ENCODE measurements around the gene LAX1. TPM values are rescaled to one million over a fixed set of nuclear protein-coding genes. Genes with fewer than 3 reads are reported as not detected.
A peak's percentile ranks its signal among the peaks of the same experiment; 100 is the strongest.
"Not testable (repeated sequence)": the region's sequence is repeated elsewhere in the genome, so short reads cannot be mapped to it uniquely, and the experiment has no call there.

The LAX1 gene
- total RNA-seq, 2 donors from 2014 or later = 0.26 to 0.50 TPM

GRCh38 chr1:203764105-203765028 lies 616 bp upstream of the LAX1 start:
- ATAC-seq = no peak
- DNase-seq = no peak
- intact Hi-C loops (cut with DNase I) = no loop called here

- ATAC-seq (no peak), DNase-seq (no peak)
- intact Hi-C loops (cut with DNase I) = no loop called here
Measured at GRCh38 chr1:203768256-203768655, 3.3 kb downstream of the LAX1 start.

GRCh38 chr1:203769505-203770343 lies 4.7 kb downstream of the LAX1 start:
- intact Hi-C loops (cut with DNase I) = loop anchor here in 1 of 2 donors (10.0 kb wide), 1 partner anchor 265 kb away; no protein-coding TSS in a partner anchor
- ATAC-seq (peak; percentile 85 to 90), DNase-seq (peak; percentile 81)

GRCh38 chr1:203771901-203772301 lies 6.9 kb downstream of the LAX1 start:
- DNase-seq = no peak
- peak in 1 of 2 donors; percentile 45 for ATAC-seq
- intact Hi-C loops (cut with DNase I) = loop anchor here in 1 of 2 donors (10.0 kb wide), 1 partner anchor 267 kb away; no protein-coding TSS in a partner anchor

GRCh38 chr1:203772836-203773235 lies 7.9 kb downstream of the LAX1 start:
- intact Hi-C loops (cut with DNase I) = loop anchor here in 1 of 2 donors (10.0 kb wide), 1 partner anchor 268 kb away; no protein-coding TSS in a partner anchor
- no peak for DNase-seq
- no peak for ATAC-seq

- DNase-seq (no peak), ATAC-seq (peak; percentile 68 to 72)
- intact Hi-C loops (cut with DNase I) = loop anchor here in 1 of 2 donors (10.0 kb wide), 1 partner anchor 272 kb away; no protein-coding TSS in a partner anchor
Measured at GRCh38 chr1:203776636-203777035, 11.7 kb downstream of the LAX1 start.

- intact Hi-C loops (cut with DNase I) = loop anchor here in 1 of 2 donors (10.0 kb wide), 1 partner anchor 273 kb away; no protein-coding TSS in a partner anchor
Measured at GRCh38 chr1:203777596-203777995, 12.6 kb downstream of the LAX1 start.

GRCh38 chr1:203778146-203778545 lies 13.2 kb downstream of the LAX1 start:
- no peak for DNase-seq
- no peak for ATAC-seq
- intact Hi-C loops (cut with DNase I) = loop anchor here in 1 of 2 donors (10.0 kb wide), 1 partner anchor 273 kb away; no protein-coding TSS in a partner anchor

More at GRCh38 chr1:203777596-203777995, 12.6 kb downstream of the LAX1 start:
- DNase-seq (no peak), ATAC-seq (no peak)

- intact Hi-C loops (cut with DNase I) = loop anchor here in 1 of 2 donors (10.0 kb wide), 1 partner anchor 274 kb away; no protein-coding TSS in a partner anchor
- ATAC-seq (no peak), DNase-seq (no peak)
Measured at GRCh38 chr1:203778789-203779188, 13.8 kb downstream of the LAX1 start.

- intact Hi-C loops (cut with DNase I) = no loop called here
- no peak for DNase-seq
- no peak for ATAC-seq
Measured at GRCh38 chr1:203781962-203782361, 17.0 kb downstream of the LAX1 start.

GRCh38 chr1:203789966-203790365 lies 25.0 kb downstream of the LAX1 start:
- ATAC-seq (no peak), DNase-seq (no peak)
- intact Hi-C loops (cut with DNase I) = no loop called here

- intact Hi-C loops (cut with DNase I) = no loop called here
- ATAC-seq (no peak), DNase-seq (no peak)
Measured at GRCh38 chr1:203791498-203791897, 26.5 kb downstream of the LAX1 start.

GRCh38 chr1:203792486-203792885 lies 27.5 kb downstream of the LAX1 start:
- intact Hi-C loops (cut with DNase I) = no loop called here
- no peak for DNase-seq
- ATAC-seq = no peak

GRCh38 chr1:203793561-203793960 lies 28.6 kb downstream of the LAX1 start:
- ATAC-seq = not testable (repeated sequence)

GRCh38 chr1:203794764-203795440 lies 29.9 kb downstream of the LAX1 start:
- ATAC-seq = no peak
- intact Hi-C loops (cut with DNase I) = no loop called here
- no peak for DNase-seq

More at GRCh38 chr1:203793561-203793960, 28.6 kb downstream of the LAX1 start:
- intact Hi-C loops (cut with DNase I); DNase-seq: not testable (repeated sequence)

- intact Hi-C loops (cut with DNase I) = no loop called here
- DNase-seq = peak; percentile 100
- ATAC-seq = peak; percentile 98
Measured at GRCh38 chr1:203795441-203796235, 30.7 kb downstream of the LAX1 start, which contains the start of the genes ZBED6 and ZC3H11A. Gene ZBED6 (plus strand): TSS chr1:203795623. CDS start chr1:203797523, 1,900 bp downstream. Gene ZC3H11A (plus strand): TSS chr1:203795623. CDS start chr1:203817071, 21,448 bp downstream.

- DNase-seq = peak; percentile 29
- ATAC-seq = peak; percentile 31 to 41
- intact Hi-C loops (cut with DNase I) = no loop called here
Measured at GRCh38 chr1:203796236-203796605, 31.2 kb downstream of the LAX1 start.

GRCh38 chr1:203797216-203797615 lies 32.2 kb downstream of the LAX1 start:
- intact Hi-C loops (cut with DNase I) = no loop called here
- DNase-seq (no peak), ATAC-seq (no peak)

Data from left cardiac atrium (tissue), 4 donors.